Transverse colon (tissue), 3 donors: ENCODE measurements around the gene PODXL.

Experiments used
- CTCF ChIP-seq, 5 experiments: fragments of 200-600 bp in 3 of 5; fragments of 450-650 bp in 2 of 5; sonication (generic) in 3 of 5; IDR thresholded peaks; 1 replicate in 2 of 5; 2 replicates in 3 of 5; pipeline ENCODE4 v1.5.1; 2016 to 2017; ENCODE audit warnings: antibody characterized with exemption in 5 of 5, inconsistent platforms in 3 of 5, mild to moderate bottlenecking in 2 of 5, moderate library complexity in 1 of 5
- POLR2A ChIP-seq: fragments of 450-650 bp; IDR thresholded peaks from one replicate; pipeline ENCODE4 v1.6.1; 2016; ENCODE audit warnings: antibody characterized with exemption, mild to moderate bottlenecking, moderate library complexity

- TF ChIP-seq POLR2A = no peak
- no peak for TF ChIP-seq CTCF (IDR thresholded peaks at IDR 0.05)
Measured at GRCh38 chr7:131552053-131552452, 4.4 kb downstream of the PODXL start.
